ENCODE results near the gene USHBP1. TPM values are rescaled to one million over a fixed set of nuclear protein-coding genes. Genes with fewer than 3 reads are reported as not detected.
A peak's percentile ranks its signal among the peaks of the same experiment; 100 is the strongest.

The USHBP1 gene
- total and polyA plus RNA-seq, 2 of the 13 experiments (the other 11 are each of a cell fraction or from before 2014, with no cell fraction given), result 0.15 to 1.5 TPM

DNA sequence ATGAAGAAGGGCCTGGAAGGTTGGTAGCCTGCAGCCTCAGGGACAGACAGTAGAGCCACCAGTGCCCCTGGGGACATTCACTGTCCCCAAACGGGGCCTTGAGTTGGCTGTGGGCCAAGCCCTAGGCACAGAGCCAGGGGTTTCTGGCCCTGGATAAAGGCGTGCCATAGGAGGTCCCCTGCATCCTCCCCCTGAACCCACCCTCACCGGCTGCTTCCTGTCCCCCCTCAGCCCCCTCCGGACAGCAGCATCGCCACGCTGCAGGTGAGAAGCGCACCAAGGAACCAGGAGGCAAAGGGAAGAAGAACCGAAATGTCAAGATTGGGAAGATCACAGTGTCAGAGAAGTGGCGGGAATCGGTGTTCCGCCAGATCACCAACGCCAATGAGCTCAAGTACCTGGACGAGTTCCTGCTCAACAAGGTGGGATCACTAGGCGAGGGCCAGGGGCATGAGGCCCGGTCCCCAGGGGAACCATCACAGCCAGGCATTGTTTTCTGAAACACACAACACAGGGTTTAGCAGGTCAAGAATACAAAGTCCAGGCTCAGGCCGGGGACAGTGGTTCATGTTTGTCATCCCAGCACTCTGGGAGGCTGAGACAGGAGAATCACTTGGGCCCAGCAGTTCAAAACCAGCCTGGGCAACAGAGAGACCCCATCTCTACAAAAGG is 64.0 kb downstream of the USHBP1 start (continued):
- TF ChIP-seq ZNF772 (CRISPR knock-in tag; IDR thresholded peaks at IDR 0.05) (peak; percentile 84), MAFK (conservative IDR thresholded peaks at IDR 0.05 in 1 of 2, IDR thresholded peaks at IDR 0.05 in 1 of 2; ENCODE audit: low read length in 2 of 2) (peak in 1 of 2 experiments; percentile 24; a peak in 1 of 4 replicates), RBAK (CRISPR knock-in tag; IDR thresholded peaks at IDR 0.05) (no peak), ZNF496 (CRISPR knock-in tag; IDR thresholded peaks at IDR 0.05; ENCODE audit: insufficient replicate concordance) (no peak)
- TF ChIP-seq, protein P1, sequence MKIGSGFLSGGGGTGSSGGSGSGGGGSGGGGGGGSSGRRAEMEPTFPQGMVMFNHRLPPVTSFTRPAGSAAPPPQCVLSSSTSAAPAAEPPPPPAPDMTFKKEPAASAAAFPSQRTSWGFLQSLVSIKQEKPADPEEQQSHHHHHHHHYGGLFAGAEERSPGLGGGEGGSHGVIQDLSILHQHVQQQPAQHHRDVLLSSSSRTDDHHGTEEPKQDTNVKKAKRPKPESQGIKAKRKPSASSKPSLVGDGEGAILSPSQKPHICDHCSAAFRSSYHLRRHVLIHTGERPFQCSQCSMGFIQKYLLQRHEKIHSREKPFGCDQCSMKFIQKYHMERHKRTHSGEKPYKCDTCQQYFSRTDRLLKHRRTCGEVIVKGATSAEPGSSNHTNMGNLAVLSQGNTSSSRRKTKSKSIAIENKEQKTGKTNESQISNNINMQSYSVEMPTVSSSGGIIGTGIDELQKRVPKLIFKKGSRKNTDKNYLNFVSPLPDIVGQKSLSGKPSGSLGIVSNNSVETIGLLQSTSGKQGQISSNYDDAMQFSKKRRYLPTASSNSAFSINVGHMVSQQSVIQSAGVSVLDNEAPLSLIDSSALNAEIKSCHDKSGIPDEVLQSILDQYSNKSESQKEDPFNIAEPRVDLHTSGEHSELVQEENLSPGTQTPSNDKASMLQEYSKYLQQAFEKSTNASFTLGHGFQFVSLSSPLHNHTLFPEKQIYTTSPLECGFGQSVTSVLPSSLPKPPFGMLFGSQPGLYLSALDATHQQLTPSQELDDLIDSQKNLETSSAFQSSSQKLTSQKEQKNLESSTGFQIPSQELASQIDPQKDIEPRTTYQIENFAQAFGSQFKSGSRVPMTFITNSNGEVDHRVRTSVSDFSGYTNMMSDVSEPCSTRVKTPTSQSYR (CRISPR knock-in tag; IDR thresholded peaks at IDR 0.05; ENCODE audit: borderline replicate concordance), result no peak
- TF ChIP-seq, protein P2, sequence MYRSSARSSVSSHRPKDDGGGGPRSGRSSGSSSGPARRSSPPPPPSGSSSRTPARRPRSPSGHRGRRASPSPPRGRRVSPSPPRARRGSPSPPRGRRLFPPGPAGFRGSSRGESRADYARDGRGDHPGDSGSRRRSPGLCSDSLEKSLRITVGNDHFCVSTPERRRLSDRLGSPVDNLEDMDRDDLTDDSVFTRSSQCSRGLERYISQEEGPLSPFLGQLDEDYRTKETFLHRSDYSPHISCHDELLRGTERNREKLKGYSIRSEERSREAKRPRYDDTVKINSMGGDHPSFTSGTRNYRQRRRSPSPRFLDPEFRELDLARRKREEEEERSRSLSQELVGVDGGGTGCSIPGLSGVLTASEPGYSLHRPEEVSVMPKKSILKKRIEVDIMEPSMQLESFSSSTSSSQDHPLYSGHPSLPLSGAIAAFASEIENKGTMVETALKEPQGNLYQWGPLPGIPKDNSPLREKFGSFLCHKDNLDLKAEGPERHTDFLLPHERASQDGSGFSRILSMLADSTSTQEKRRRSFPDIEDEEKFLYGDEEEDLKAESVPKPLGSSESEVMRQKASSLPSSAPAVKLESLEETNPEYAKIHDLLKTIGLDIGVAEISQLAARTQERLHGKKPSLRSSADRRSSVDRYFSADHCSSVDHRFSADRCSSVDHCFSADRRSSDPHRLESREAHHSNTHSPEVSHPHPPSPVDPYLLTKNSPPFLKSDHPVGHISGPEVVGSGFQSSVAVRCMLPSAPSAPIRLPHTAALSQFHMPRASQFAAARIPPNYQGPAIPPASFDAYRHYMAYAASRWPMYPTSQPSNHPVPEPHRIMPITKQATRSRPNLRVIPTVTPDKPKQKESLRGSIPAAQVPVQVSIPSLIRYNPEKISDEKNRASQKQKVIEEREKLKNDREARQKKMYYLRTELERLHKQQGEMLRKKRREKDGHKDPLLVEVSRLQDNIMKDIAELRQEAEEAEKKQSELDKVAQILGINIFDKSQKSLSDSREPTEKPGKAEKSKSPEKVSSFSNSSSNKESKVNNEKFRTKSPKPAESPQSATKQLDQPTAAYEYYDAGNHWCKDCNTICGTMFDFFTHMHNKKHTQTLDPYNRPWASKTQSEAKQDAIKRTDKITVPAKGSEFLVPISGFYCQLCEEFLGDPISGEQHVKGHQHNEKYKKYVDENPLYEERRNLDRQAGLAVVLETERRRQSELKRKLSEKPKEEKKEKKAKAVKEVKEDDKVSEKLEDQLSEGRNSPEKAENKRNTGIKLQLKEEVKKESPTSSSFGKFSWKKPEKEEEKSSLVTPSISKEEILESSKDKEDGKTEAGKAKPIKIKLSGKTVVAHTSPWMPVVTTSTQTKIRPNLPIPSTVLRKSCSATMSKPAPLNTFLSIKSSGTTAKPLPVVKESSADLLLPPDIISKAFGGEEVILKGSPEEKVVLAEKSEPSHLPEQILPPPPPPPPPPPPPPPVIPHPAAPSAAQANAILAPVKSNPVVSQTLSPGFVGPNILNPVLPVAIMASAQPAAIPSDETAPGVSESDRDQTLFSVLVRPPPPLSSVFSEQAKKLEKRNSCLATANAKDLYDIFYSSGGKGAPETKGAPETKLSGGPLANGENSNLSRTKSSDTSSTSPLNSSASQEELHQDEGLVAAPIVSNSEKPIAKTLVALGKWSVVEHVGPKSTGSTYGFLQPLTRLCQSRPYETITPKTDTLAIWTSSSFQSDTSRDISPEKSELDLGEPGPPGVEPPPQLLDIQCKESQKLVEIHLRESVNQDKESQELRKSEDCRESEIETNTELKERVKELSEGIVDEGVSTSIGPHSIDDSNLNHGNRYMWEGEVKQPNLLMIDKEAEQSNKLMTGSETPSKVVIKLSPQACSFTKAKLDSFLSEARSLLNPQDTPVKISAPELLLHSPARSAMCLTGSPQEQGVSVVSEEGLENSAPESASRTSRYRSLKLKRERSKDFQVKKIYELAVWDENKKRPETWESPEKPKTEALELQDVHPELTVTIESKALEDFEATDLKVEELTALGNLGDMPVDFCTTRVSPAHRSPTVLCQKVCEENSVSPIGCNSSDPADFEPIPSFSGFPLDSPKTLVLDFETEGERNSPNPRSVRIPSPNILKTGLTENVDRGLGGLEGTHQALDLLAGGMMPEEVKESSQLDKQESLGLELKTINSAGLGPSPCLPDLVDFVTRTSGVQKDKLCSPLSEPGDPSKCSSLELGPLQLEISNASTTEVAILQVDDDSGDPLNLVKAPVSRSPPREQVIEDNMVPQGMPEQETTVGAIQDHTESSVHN (CRISPR knock-in tag; IDR thresholded peaks at IDR 0.05), result no peak
- TF ChIP-seq, protein P3, sequence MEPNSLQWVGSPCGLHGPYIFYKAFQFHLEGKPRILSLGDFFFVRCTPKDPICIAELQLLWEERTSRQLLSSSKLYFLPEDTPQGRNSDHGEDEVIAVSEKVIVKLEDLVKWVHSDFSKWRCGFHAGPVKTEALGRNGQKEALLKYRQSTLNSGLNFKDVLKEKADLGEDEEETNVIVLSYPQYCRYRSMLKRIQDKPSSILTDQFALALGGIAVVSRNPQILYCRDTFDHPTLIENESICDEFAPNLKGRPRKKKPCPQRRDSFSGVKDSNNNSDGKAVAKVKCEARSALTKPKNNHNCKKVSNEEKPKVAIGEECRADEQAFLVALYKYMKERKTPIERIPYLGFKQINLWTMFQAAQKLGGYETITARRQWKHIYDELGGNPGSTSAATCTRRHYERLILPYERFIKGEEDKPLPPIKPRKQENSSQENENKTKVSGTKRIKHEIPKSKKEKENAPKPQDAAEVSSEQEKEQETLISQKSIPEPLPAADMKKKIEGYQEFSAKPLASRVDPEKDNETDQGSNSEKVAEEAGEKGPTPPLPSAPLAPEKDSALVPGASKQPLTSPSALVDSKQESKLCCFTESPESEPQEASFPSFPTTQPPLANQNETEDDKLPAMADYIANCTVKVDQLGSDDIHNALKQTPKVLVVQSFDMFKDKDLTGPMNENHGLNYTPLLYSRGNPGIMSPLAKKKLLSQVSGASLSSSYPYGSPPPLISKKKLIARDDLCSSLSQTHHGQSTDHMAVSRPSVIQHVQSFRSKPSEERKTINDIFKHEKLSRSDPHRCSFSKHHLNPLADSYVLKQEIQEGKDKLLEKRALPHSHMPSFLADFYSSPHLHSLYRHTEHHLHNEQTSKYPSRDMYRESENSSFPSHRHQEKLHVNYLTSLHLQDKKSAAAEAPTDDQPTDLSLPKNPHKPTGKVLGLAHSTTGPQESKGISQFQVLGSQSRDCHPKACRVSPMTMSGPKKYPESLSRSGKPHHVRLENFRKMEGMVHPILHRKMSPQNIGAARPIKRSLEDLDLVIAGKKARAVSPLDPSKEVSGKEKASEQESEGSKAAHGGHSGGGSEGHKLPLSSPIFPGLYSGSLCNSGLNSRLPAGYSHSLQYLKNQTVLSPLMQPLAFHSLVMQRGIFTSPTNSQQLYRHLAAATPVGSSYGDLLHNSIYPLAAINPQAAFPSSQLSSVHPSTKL (CRISPR knock-in tag; IDR thresholded peaks at IDR 0.05), result peak; percentile 58
- TF ChIP-seq, protein P4, sequence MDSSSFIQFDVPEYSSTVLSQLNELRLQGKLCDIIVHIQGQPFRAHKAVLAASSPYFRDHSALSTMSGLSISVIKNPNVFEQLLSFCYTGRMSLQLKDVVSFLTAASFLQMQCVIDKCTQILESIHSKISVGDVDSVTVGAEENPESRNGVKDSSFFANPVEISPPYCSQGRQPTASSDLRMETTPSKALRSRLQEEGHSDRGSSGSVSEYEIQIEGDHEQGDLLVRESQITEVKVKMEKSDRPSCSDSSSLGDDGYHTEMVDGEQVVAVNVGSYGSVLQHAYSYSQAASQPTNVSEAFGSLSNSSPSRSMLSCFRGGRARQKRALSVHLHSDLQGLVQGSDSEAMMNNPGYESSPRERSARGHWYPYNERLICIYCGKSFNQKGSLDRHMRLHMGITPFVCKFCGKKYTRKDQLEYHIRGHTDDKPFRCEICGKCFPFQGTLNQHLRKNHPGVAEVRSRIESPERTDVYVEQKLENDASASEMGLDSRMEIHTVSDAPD (CRISPR knock-in tag; IDR thresholded peaks at IDR 0.05), result peak; percentile 62; the same call in 1 of the 2 replicates
- TF ChIP-seq, protein P5, sequence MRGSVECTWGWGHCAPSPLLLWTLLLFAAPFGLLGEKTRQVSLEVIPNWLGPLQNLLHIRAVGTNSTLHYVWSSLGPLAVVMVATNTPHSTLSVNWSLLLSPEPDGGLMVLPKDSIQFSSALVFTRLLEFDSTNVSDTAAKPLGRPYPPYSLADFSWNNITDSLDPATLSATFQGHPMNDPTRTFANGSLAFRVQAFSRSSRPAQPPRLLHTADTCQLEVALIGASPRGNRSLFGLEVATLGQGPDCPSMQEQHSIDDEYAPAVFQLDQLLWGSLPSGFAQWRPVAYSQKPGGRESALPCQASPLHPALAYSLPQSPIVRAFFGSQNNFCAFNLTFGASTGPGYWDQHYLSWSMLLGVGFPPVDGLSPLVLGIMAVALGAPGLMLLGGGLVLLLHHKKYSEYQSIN (CRISPR knock-in tag; IDR thresholded peaks at IDR 0.05; ENCODE audit: borderline replicate concordance), result no peak

All from HepG2 (cell line).